Fibroblast of peridontal ligament (primary cell): ENCODE measurements around the gene EMID1.

Experiments
- DNase-seq: peaks from one replicate; pipeline ENCODE4 v3.0.0-alpha.2; 2010; ENCODE audit errors: extremely low read depth

Gene EMID1

GRCh38 chr22:29205594-29206371, at the start of gene EMID1:
Gene EMID1, plus strand, starts transcription at chr22:29205896. Its CDS starts 143 bp downstream, at chr22:29206039.
- peak; percentile 4 for DNase-seq

GRCh38 chr22:29155966-29156365, 49.7 kb upstream of the EMID1 start:
- DNase-seq: no peak

- no peak for DNase-seq
Observed at GRCh38 chr22:29156507-29156906, 49.2 kb upstream of the EMID1 start.

GRCh38 chr22:29157759-29158535, 47.7 kb upstream of the EMID1 start:
- DNase-seq: no peak

- DNase-seq: no peak
Observed at GRCh38 chr22:29158546-29158945, 47.1 kb upstream of the EMID1 start.

DNA sequence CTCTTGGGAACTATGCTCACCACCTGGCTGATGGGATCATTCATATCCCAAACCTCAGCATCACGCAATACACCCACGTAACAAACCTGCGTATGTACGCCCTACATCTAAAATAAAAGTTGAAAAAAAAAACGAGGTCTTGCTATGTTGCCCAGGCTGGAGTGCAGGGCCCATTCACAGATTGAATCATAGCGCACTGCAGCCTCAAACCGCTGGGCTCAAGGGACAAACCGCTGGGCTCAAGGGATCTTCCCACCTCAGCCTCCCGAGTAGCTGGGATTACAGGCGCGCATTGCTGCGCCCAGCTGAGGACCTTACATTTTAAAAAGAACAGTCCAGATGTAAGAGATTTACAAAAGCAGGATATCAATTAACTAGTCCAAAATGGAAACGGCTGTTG, 41.9 kb upstream of the EMID1 start:
- DNase-seq: no peak

GRCh38 chr22:29165321-29166060, 40.2 kb upstream of the EMID1 start:
- no peak for DNase-seq

DNA sequence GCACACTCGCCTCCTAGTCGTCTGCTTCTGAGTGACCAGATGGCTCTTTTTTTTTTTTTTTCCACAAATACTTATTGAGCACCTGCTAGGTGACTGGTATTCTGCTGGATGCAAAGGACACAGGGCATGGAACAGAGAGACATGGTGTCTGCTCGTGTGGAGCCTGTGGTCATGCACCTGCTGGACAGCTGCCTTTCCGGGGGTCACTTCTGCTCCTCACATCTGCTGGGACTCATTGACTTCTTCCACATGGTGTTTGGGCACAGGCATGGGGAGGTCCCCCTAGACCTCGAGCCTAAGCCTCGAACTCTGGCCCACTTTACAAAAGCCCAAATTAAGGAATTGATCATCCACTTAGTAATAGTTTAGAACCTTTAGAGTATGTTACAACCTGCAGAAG, 39.5 kb upstream of the EMID1 start:
- DNase-seq: no peak

DNA sequence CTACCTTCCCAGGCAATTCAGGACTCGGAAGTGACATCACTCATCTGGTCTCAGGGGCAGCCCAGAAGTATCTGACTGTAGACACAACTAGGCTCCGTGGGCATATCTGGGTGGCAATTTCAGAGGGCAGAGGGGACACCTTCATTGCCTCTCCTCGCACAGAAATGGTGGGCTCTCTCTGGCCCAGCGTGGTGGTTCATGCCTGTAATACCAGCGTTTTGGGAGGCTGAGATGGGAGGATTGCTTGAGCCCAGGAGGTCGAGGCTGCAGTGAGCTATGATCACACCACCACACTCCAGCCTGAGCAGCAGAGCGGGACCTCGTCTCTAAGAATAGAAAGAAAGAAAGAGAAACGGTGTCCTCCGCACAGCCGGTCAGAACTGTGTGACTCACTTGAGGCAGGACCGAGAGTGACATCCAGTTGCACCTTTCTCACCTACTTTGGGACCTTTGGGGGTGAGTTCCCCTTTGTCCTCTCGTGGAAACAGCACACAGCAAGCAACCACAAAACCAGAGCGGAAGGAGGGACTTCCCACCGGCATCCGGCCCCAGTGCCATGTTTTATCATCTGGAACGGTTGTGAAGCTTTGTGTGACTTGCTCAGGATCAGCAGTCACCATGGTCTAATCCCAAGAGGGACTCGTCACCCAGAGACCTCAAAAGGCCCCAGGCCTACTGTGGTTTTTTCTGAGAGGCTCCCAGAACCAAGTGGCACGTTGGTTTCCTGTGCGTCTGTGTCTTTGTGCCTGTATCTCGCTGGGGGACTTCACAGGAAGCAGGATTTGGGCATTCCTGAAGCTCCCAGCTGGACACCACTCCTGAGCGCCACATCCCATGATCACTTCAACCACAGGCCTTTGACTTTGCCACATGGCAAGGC, 38.4 kb upstream of the EMID1 start:
- no peak for DNase-seq

DNA sequence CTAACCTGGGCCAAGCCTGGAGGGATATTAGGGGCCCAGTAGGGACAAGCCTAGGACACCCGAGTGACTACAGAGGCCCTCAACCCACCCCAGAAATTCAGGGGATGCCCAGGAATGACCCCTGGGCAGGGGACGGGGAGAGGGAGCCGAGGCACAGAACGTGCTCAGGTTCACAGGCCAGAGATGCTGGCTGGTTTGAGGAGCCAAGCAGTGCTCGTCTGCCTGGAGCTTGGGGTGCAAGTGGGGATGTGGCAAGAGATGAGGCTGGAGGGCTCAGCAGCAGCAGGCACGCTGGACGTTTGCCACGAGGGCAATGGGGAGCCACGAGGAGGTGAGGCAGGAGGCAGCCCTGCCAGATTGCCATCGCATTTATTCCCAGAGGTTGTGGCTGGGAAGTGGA, 34.0 kb upstream of the EMID1 start:
- no peak for DNase-seq

DNA sequence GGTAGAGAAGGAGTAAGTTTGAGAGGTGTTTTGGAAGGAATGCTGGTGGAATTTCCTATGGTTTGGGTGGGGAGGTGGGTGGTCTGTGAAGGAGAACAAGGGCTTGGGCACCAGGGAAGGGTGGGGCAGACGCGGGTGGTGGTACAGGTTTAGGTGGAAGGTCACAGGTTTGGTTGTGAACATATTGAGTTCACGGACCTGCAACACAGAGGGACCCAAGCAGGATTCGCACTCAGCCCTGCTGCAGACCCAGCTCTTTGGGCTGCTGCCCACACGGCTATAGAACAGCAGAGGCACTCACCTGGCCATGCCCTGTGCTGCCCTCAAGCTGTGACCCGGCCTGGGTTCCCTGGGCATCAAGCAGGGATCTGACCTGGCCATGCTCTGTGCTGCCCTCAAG, 33.5 kb upstream of the EMID1 start:
- DNase-seq: no peak

DNA sequence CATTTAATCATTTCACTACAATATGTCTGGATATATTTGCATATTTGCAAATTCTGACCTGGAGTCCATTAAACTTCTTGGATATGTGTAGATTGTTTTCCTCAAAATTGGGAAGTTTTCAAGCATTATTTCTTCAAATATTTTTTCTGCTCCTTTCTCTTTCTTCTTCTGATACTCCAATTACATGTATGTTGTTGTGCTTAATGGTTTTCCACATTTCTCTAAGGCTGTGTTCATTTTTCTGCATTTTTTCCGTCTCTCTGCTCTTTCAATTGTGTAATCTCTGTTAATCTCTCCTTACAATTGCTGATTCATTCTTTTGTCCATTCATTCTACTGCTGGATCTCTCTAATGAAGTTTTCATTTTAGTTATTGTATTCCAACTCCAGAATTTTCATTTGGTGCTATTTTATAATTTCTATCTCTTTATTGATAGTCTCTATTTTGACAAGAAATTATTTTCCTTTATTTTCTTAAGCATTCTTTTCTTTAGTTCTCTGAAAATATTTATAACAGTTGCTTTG, 30.3 kb upstream of the EMID1 start:
- DNase-seq: no peak

GRCh38 chr22:29183971-29184848, 21.5 kb upstream of the EMID1 start:
- no peak for DNase-seq

DNA sequence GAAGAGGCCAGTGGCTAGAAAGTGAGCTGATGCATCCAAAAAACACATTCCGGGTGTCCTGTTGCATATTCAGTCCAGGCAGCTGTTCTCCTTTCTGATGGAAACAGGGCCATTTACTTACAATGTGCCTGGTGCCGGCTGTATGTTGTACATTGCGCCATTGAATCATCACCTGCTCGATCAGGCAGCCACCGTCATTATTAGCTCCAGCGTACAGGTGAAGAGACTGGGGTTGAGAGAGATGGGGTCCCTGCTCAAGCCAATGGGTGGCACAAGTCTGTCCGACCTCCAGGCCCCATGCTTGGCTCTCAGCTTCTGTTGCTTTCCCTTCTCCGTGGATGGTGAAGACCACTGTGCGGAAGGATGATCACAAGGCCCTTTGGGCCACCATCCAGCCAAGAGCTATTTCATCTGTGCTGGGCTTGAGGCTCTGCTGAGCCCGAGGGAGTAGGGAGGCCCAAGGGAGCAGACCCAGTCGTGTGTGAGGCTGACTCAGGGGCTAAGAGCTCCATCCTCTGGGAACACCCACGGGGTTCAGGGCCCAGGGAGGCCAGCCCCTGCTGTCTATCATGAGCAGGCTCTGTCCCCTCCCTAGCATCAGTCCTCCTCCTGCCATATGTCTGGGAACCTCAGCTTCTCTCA, 20.7 kb upstream of the EMID1 start:
- DNase-seq: no peak

DNA sequence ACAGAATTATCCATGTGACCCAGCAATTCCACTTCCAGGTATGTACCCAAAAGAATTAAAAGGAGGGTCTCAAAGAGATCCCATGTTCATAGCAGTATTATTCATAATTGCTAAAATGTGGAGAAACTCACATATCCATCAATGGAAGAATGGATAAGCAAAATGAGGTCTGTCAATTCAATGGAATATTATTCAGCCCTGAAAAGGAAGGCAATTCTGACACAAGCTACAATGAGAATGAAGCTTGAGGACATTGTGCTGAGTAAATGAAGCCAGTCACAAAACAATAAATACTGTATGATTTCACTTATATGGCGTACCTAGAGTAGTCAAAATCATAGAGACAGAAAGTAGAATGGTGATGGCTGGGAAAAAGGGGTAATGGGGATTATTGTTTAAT, 19.4 kb upstream of the EMID1 start:
- DNase-seq: no peak

GRCh38 chr22:29187831-29188230, 17.9 kb upstream of the EMID1 start:
- DNase-seq: no peak

- DNase-seq: no peak
Observed at GRCh38 chr22:29190051-29190450, 15.6 kb upstream of the EMID1 start.

DNA sequence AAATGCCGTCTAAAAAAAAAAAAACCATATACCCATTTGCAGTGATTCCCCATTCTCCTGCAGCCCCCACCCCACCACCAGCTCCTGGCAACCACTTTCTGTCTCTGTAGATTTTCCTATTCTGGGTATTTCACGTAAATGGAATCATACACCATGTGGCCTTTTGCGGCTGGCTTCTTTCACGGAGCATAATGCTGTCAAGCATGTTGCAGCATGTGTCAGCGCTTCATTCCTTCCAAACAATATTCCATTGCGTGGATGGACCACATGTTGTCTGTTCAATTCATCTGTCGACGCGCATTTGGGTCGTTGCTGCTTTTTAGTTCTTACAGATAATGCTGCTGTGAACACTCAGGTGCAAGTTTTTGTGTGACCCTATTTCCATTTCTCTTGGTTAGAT, 14.8 kb upstream of the EMID1 start:
- no peak for DNase-seq

GRCh38 chr22:29193021-29193420, 12.7 kb upstream of the EMID1 start:
- no peak for DNase-seq

GRCh38 chr22:29194184-29194583, 11.5 kb upstream of the EMID1 start:
- no peak for DNase-seq
